SK-N-SH (cell line): ENCODE results near the gene LBR. TPM values are rescaled to one million over a fixed set of nuclear protein-coding genes. Genes with fewer than 3 reads are reported as not detected.
"Not testable (repeated sequence)": the region's sequence is repeated elsewhere in the genome, so short reads cannot be mapped to it uniquely, and the experiment has no call there.

Experiments used
- CTCF ChIA-PET: fragments of 300-600, 350-600 bp; formaldehyde crosslinking; extraction: SDS; loops from one replicate; lab custom pipeline; 2021; lab: Yijun Ruan, JAX
- POLR2A ChIA-PET: fragments of 350-600 bp; sonication (Branson Sonifier 250); formaldehyde crosslinking; extraction: SDS; loops from one replicate; lab custom pipeline; 2020; ENCODE audit warnings: antibody characterized with exemption, inconsistent platforms; lab: Yijun Ruan, JAX
- DNase-seq: peaks from one replicate; pipeline ENCODE4 v3.0.0; 2012
- H2AFZ ChIP-seq: fragments of 200-600 bp; sonication (generic); 2 replicates; pipeline ENCODE4 v1.8.1; 2016; ENCODE audit warnings: antibody characterized with exemption, mild to moderate bottlenecking, low read depth
- H3F3A ChIP-seq: fragments of 200-600 bp; sonication (generic); replicated peaks from 2 replicates; pipeline ENCODE3; 2016; ENCODE audit warnings: antibody characterized with exemption, mild to moderate bottlenecking; ENCODE audit not compliant: insufficient read depth
- H3K27ac ChIP-seq, 2 experiments: fragments of 200-500 bp in 1 of 2; fragments of 200-600 bp in 1 of 2; sonication (Bioruptor generic) in 1 of 2; sonication (generic), shearing (Covaris generic) in 1 of 2; 2 replicates each; pipeline versions ENCODE4 v1.5.1 to v1.6.1; 2014 to 2016; ENCODE audit warnings: low read depth in 2 of 2, inconsistent platforms in 1 of 2, low read length in 1 of 2, mild to moderate bottlenecking in 1 of 2, mixed read lengths in 1 of 2
- H3K27me3 ChIP-seq: fragments of 200-600 bp; sonication (generic), shearing (Covaris generic); 2 replicates; pipeline ENCODE4 v1.6.1; 2016; ENCODE audit warnings: mixed run types; ENCODE audit not compliant: insufficient read depth
- H3K36me3 ChIP-seq, 2 experiments: fragments of 200-500 bp in 1 of 2; fragments of 200-600 bp in 1 of 2; sonication (Bioruptor generic) in 1 of 2; sonication (generic) in 1 of 2; replicated peaks in 1 of 2; 2 replicates each; pipeline versions ENCODE3 to v1.5.1; 2014 to 2016; ENCODE audit warnings: low read length in 1 of 2, mild to moderate bottlenecking in 1 of 2; ENCODE audit not compliant: insufficient read depth in 2 of 2, control insufficient read depth in 1 of 2
- H3K4me1 ChIP-seq, 2 experiments: fragments of 200-500 bp in 1 of 2; fragments of 200-600 bp in 1 of 2; sonication (Bioruptor generic) in 1 of 2; sonication (generic), shearing (Covaris generic) in 1 of 2; 2 replicates each; pipeline versions ENCODE4 v1.5.1 to v1.6.1; 2014 to 2016; ENCODE audit warnings: low read depth in 1 of 2, low read length in 1 of 2, mixed run types in 1 of 2; ENCODE audit not compliant: insufficient read depth in 2 of 2, control insufficient read depth in 1 of 2
- H3K4me2 ChIP-seq: fragments of 200-600 bp; sonication (generic), shearing (Covaris generic); 2 replicates; pipeline ENCODE4 v1.6.1; 2017; ENCODE audit warnings: mixed run types
- H3K4me3 ChIP-seq, 2 experiments: fragments of 200-500 bp in 1 of 2; fragments of 200-600 bp in 1 of 2; sonication (Bioruptor generic) in 1 of 2; sonication (generic), shearing (Covaris generic) in 1 of 2; 2 replicates each; pipeline versions ENCODE4 v1.5.1 to v1.8.1; 2014 to 2016; ENCODE audit warnings: low read depth in 2 of 2, inconsistent platforms in 1 of 2, low read length in 1 of 2, mild to moderate bottlenecking in 1 of 2, mixed read lengths in 1 of 2, moderate library complexity in 1 of 2
- H3K79me2 ChIP-seq: fragments of 200-600 bp; sonication (generic); 2 replicates; pipeline ENCODE4 v1.8.1; 2017; ENCODE audit warnings: mild to moderate bottlenecking; ENCODE audit not compliant: insufficient read depth
- H3K9ac ChIP-seq: fragments of 200-600 bp; sonication (generic); 2 replicates; pipeline ENCODE4 v1.6.1; 2017; ENCODE audit warnings: mixed run types
- H3K9me2 ChIP-seq: fragments of 200-600 bp; sonication (generic); 2 replicates; pipeline ENCODE4 v1.6.1; 2017; ENCODE audit warnings: mixed run types
- H3K9me3 ChIP-seq: fragments of 200-600 bp; sonication (generic); 2 replicates; pipeline ENCODE4 v1.6.1; 2017; ENCODE audit warnings: mixed run types, mild to moderate bottlenecking, moderate library complexity
- H4K20me1 ChIP-seq: fragments of 200-600 bp; sonication (generic); 2 replicates; pipeline ENCODE4 v1.6.1; 2017; ENCODE audit warnings: mild to moderate bottlenecking, mixed run types; ENCODE audit not compliant: insufficient read depth
- GATA2 ChIP-seq: sonication (generic); formaldehyde crosslinking; IDR thresholded peaks from 2 replicates; pipeline ENCODE4 v1.5.0; 2020; ENCODE audit warnings: mild to moderate bottlenecking, missing genetic modification reagents
- MXI1 ChIP-seq: IDR thresholded peaks from 2 replicates; pipeline ENCODE4 v1.6.1; 2012; ENCODE audit warnings: mild to moderate bottlenecking, low read depth, low read length, improper control_type of control experiment
- POLR2AphosphoS5 ChIP-seq: IDR thresholded peaks from 2 replicates; pipeline ENCODE4 v1.6.1; 2012; ENCODE audit warnings: low read depth, low read length
- REST ChIP-seq: IDR thresholded peaks from 2 replicates; pipeline ENCODE4 v1.6.1; 2012; ENCODE audit warnings: mild to moderate bottlenecking, low read depth, low read length, moderate library complexity
- TAF1 ChIP-seq: IDR thresholded peaks from 2 replicates; pipeline ENCODE4 v1.6.1; 2012; ENCODE audit warnings: low read depth, mild to moderate bottlenecking, low read length, moderate library complexity, borderline replicate concordance
- TCF12 ChIP-seq: IDR thresholded peaks from 2 replicates; pipeline ENCODE4 v1.4.0; 2012
- WGBS: methylation state at CpG from one replicate; pipeline ENCODE4 v1.1.6; 2017; ENCODE audit warnings: low lambda C conversion rate; 5-methylcytosine and 5-hydroxymethylcytosine counted together
- polyA plus RNA-seq, 3 experiments: library from polyadenylated mRNA; depleted of rRNA; stranded (reverse); fragments of >200 nt; gene quantifications; 2 replicates each; pipeline ENCODE4 v1.2.3, GENCODE V29; 2012

The LBR gene
- polyA plus RNA-seq, 1 of the 3 experiments (the other 2 are of a cell fraction): 10.6 TPM

- no peak overlapping the region for H3K27ac ChIP-seq
- no peaks in the 10 kb centered on the region for H3K36me3 ChIP-seq
- no peaks in the 10 kb centered on the region for H3K79me2 ChIP-seq
- no peaks in the 10 kb centered on the region for H3F3A ChIP-seq
- no peaks in the 10 kb centered on the region for H4K20me1 ChIP-seq
- ChIA-PET CTCF (interaction anchor here (0.5 to 19.4 kb wide), 154 partner anchors 12 to 651 kb away, joined by 3 to 473 read pairs (median 5); partner anchors contain the start of genes ENAH, EPHX1, H3-3A and LEFTY1), POLR2A (no interaction called here)
- no peak overlapping the region for H2AFZ ChIP-seq
- H3K4me2 ChIP-seq: peak overlapping the region; percentile 30; the same call in 1 of the 2 replicates
- 39% methylated on average over 13 of the region's 13 CpGs for WGBS
- no peaks in the 10 kb centered on the region for H3K9me3 ChIP-seq
- TF ChIP-seq TAF1: no peak
- TF ChIP-seq POLR2AphosphoS5: no peak
- TF ChIP-seq REST: no peak
- TF ChIP-seq GATA2 (CRISPR knock-in tag): no peak
- TF ChIP-seq TCF12: no peak
- TF ChIP-seq MXI1: no peak
- no peaks in the 10 kb centered on the region for H3K27me3 ChIP-seq
- H3K4me3 ChIP-seq: peak overlapping the region in 1 of 2 experiments; percentile 46; a peak in 1 of 4 replicates
- no peaks in the 10 kb centered on the region for H3K9me2 ChIP-seq
- H3K9ac ChIP-seq: no peak overlapping the region
- no peak for DNase-seq
- peaks cover 0 to 6% of the 10 kb centered on the region in 2 experiments; a peak in 2 of 4 replicates for H3K4me1 ChIP-seq
Measured at GRCh38 chr1:225474439-225474985, 46.7 kb upstream of the LBR start.

GRCh38 chr1:225473676-225474438 is 46.0 kb upstream of the LBR start:
- H3K36me3 ChIP-seq, H3K4me1 ChIP-seq, H3K27ac ChIP-seq, H3K9me2 ChIP-seq, H3K79me2 ChIP-seq, H3K9me3 ChIP-seq, H3K9ac ChIP-seq, H3K4me2 ChIP-seq, H3K4me3 ChIP-seq, DNase-seq, H3F3A ChIP-seq, H4K20me1 ChIP-seq, H2AFZ ChIP-seq, H3K27me3 ChIP-seq: not testable (repeated sequence)
- WGBS: 86% methylated on average over 23 of the region's 26 CpGs
- CTCF ChIA-PET: interaction anchor here (0.7 to 19.4 kb wide), 45 partner anchors 11 to 631 kb away, joined by 3 to 473 read pairs (median 12); partner anchors contain the start of genes ENAH, EPHX1 and SRP9
- POLR2A ChIA-PET: interaction anchor here (1.3 kb wide), 1 partner anchor 303 kb away, joined by 3 read pairs; no protein-coding TSS in a partner anchor

- not testable (repeated sequence) for H3K27ac ChIP-seq, H3K4me1 ChIP-seq, H4K20me1 ChIP-seq, H3K27me3 ChIP-seq, H3K9me2 ChIP-seq, H3K36me3 ChIP-seq, H3K4me3 ChIP-seq, H3F3A ChIP-seq, H2AFZ ChIP-seq, H3K4me2 ChIP-seq, H3K9ac ChIP-seq, H3K79me2 ChIP-seq, H3K9me3 ChIP-seq, DNase-seq
- WGBS: 83% methylated on average over 8 of the region's 8 CpGs
- ChIA-PET CTCF (interaction anchor here (1.0 to 19.4 kb wide), 7 partner anchors 13 to 512 kb away, joined by 3 to 473 read pairs (median 79); partner anchors contain the start of gene SRP9), POLR2A (interaction anchor here (1.3 kb wide), 1 partner anchor 304 kb away, joined by 3 read pairs; no protein-coding TSS in a partner anchor)
Measured at GRCh38 chr1:225473266-225473665, 45.4 kb upstream of the LBR start.
